OCI-LY1 (cell line): ENCODE data around the gene HFE.
"Not testable (repeated sequence)": the region's sequence is repeated elsewhere in the genome, so short reads cannot be mapped to it uniquely, and the experiment has no call there.

Source experiments
- H2AFZ ChIP-seq: fragments of 200-600 bp; sonication (generic), shearing (Covaris generic); 2 replicates; pipeline ENCODE4 v1.6.0; 2014; ENCODE audit warnings: antibody characterized with exemption, mild to moderate bottlenecking, low read length
- H3F3A ChIP-seq: fragments of 200-600 bp; sonication (generic), shearing (Covaris generic); 2 replicates; pipeline ENCODE4 v1.6.0; 2014; ENCODE audit warnings: mild to moderate bottlenecking, antibody characterized with exemption, low read length, moderate library complexity; ENCODE audit not compliant: insufficient read depth
- H3K27ac ChIP-seq: fragments of 200-600 bp; sonication (generic); 2 replicates; pipeline ENCODE4 v1.5.1; 2014; ENCODE audit warnings: low read length, mixed run types, mild to moderate bottlenecking, low read depth; ENCODE audit not compliant: poor library complexity, severe bottlenecking
- H3K27me3 ChIP-seq: fragments of 200-600 bp; sonication (generic); 2 replicates; pipeline ENCODE4 v1.6.0; 2014; ENCODE audit warnings: antibody characterized with exemption, mild to moderate bottlenecking, low read length, moderate library complexity; ENCODE audit not compliant: insufficient read depth
- H3K36me3 ChIP-seq: fragments of 200-600 bp; sonication (generic); 2 replicates; pipeline ENCODE4 v1.6.1; 2014; ENCODE audit warnings: mild to moderate bottlenecking, antibody characterized with exemption, low read length, moderate library complexity, mixed read lengths; ENCODE audit not compliant: insufficient read depth
- H3K4me1 ChIP-seq: fragments of 200-600 bp; sonication (generic); 2 replicates; pipeline ENCODE4 v1.5.1; 2014; ENCODE audit warnings: mild to moderate bottlenecking, low read length, moderate library complexity; ENCODE audit not compliant: insufficient read depth, severe bottlenecking
- H3K4me2 ChIP-seq: fragments of 200-600 bp; sonication (generic), shearing (Covaris generic); 2 replicates; pipeline ENCODE4 v1.6.1; 2014; ENCODE audit warnings: low read length
- H3K4me3 ChIP-seq: fragments of 200-600 bp; sonication (generic); 2 replicates; pipeline ENCODE4 v1.5.1; 2014; ENCODE audit warnings: low read length, low read depth, mild to moderate bottlenecking, mixed read lengths; ENCODE audit not compliant: poor library complexity, severe bottlenecking
- H3K79me2 ChIP-seq: fragments of 200-600 bp; shearing (Covaris generic); 2 replicates; pipeline ENCODE4 v1.6.1; 2016; ENCODE audit warnings: mixed run types, low read length, mixed read lengths; ENCODE audit not compliant: insufficient read depth
- H3K9ac ChIP-seq: fragments of 200-600 bp; sonication (generic), shearing (Covaris generic); 2 replicates; pipeline ENCODE4 v1.6.1; 2014; ENCODE audit warnings: mild to moderate bottlenecking, low read length, mixed read lengths
- H3K9me2 ChIP-seq: fragments of 200-600 bp; sonication (generic), shearing (Covaris generic); 2 replicates; pipeline ENCODE4 v1.6.1; 2014; ENCODE audit warnings: low read depth, mild to moderate bottlenecking, low read length, mixed read lengths
- H3K9me3 ChIP-seq: fragments of 200-600 bp; shearing (Covaris generic); 2 replicates; pipeline ENCODE4 v1.6.1; 2014; ENCODE audit warnings: low read length, mixed read lengths
- H4K20me1 ChIP-seq: fragments of 200-600 bp; sonication (generic), shearing (Covaris generic); 2 replicates; pipeline ENCODE4 v1.6.0; 2016; ENCODE audit warnings: mild to moderate bottlenecking, low read length; ENCODE audit not compliant: insufficient read depth
- EZH2 ChIP-seq: fragments of 200-600 bp; sonication (generic), shearing (Covaris generic); IDR thresholded peaks from 2 replicates; pipeline ENCODE4 v1.8.0; 2017; ENCODE audit warnings: borderline replicate concordance, mixed run types, mild to moderate bottlenecking, antibody characterized with exemption, low read length, moderate library complexity, mixed read lengths
- TF ChIP-seq, protein P1 (sequence below): fragments of 200-600 bp; sonication (generic), shearing (Covaris generic); IDR thresholded peaks from 2 replicates; pipeline ENCODE4 v1.5.1; 2017; ENCODE audit warnings: mild to moderate bottlenecking, antibody characterized with exemption, low read length, moderate library complexity, mixed read lengths

The HFE gene

DNA sequence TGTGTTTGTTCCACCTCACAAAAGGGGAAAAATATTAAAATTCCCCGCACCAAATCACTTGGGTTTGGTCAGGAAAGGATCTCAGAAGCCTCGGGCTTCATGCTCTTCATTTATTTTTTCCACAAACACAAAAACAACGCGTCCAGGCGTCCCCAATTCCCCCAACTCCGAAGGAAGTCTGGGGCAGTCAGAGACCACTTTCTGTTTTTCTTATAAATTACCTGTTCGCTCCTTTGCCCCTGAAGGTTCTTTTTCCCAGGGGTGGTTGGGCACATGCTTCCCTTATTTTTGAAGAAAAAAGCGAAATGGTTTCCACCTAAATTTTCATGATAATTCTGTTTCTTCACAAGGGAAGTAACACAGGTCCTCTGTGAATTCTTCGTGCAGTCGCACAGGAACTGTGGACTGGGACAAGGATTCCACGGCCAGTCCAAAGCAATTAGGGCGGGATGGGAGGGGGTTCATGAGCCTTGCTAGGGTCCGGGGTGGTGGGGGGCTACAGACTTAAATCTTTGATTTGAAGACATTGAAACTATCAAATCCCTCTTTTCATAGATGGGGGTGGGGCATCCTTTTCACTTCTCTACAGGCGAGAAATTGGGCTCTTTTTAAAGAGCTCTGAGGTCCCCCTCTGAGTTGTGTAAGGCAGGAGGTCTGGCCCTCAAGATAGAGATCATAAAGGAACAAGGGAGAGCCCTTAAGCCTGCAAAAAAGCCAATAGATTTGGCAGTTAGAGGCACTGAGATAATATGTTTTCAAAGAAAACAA, 30.5 kb upstream of the HFE start:
- H3K9me3 ChIP-seq: no peaks in the 10 kb centered on the region
- H3K9ac ChIP-seq: peak overlapping the region; percentile 87
- H3K4me2 ChIP-seq: peak overlapping the region; percentile 72
- peaks cover 39% of the 10 kb centered on the region for H3K4me1 ChIP-seq
- TF ChIP-seq, protein P1, sequence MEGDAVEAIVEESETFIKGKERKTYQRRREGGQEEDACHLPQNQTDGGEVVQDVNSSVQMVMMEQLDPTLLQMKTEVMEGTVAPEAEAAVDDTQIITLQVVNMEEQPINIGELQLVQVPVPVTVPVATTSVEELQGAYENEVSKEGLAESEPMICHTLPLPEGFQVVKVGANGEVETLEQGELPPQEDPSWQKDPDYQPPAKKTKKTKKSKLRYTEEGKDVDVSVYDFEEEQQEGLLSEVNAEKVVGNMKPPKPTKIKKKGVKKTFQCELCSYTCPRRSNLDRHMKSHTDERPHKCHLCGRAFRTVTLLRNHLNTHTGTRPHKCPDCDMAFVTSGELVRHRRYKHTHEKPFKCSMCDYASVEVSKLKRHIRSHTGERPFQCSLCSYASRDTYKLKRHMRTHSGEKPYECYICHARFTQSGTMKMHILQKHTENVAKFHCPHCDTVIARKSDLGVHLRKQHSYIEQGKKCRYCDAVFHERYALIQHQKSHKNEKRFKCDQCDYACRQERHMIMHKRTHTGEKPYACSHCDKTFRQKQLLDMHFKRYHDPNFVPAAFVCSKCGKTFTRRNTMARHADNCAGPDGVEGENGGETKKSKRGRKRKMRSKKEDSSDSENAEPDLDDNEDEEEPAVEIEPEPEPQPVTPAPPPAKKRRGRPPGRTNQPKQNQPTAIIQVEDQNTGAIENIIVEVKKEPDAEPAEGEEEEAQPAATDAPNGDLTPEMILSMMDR: no peak
- no peak for TF ChIP-seq EZH2
- no peak overlapping the region for H2AFZ ChIP-seq
- peak overlapping the region; percentile 99 for H3K27ac ChIP-seq
- peak overlapping the region; percentile 64 for H3K4me3 ChIP-seq
- H3F3A ChIP-seq: no peaks in the 10 kb centered on the region
- no peaks in the 10 kb centered on the region for H4K20me1 ChIP-seq
- H3K79me2 ChIP-seq: no peaks in the 10 kb centered on the region
- no peaks in the 10 kb centered on the region for H3K9me2 ChIP-seq
- no peaks in the 10 kb centered on the region for H3K27me3 ChIP-seq
- H3K36me3 ChIP-seq: no peaks in the 10 kb centered on the region

GRCh38 chr6:26057899-26058298, 29.3 kb upstream of the HFE start:
- H3K9ac ChIP-seq: peak overlapping the region; percentile 87
- H3K4me3 ChIP-seq: no peak overlapping the region
- H3K9me3 ChIP-seq: no peaks in the 10 kb centered on the region
- no peaks in the 10 kb centered on the region for H3F3A ChIP-seq
- H3K4me2 ChIP-seq: peak overlapping the region; percentile 72
- no peaks in the 10 kb centered on the region for H3K27me3 ChIP-seq
- no peaks in the 10 kb centered on the region for H4K20me1 ChIP-seq
- peaks cover 39% of the 10 kb centered on the region for H3K4me1 ChIP-seq
- no peaks in the 10 kb centered on the region for H3K36me3 ChIP-seq
- H2AFZ ChIP-seq: no peak overlapping the region
- TF ChIP-seq EZH2: no peak
- TF ChIP-seq, protein P1: no peak
- no peaks in the 10 kb centered on the region for H3K79me2 ChIP-seq
- H3K27ac ChIP-seq: peak overlapping the region; percentile 99
- no peaks in the 10 kb centered on the region for H3K9me2 ChIP-seq

DNA sequence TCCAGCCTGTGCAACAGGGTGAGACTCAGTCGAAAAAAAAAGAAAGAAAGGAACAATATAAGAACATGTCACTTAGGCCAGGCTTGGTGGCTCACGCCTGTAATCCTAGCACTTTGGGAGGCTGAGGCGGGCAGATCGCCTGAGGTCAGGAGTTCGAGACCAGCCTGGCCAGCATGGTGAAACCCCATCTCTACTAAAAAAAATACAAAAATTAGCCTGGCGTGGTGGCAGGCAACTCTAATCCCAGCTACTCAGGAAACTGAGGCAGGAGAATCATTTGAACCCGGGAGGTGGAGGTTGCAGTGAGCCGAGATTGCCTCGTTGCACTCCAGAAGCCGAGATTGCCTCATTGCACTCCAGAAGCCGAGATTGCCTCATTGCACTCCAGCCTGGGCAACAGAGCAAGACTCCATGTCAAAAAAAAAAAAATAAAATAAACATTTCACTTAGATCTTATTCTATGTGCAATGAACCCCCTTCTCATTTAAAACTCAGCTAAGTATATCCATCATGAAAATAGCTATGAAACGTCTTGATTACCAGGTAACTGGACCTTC, 28.7 kb upstream of the HFE start:
- not testable (repeated sequence) for H3K9ac ChIP-seq, H3K4me3 ChIP-seq, H3K9me2 ChIP-seq, H3K9me3 ChIP-seq, H2AFZ ChIP-seq, H4K20me1 ChIP-seq, H3K27me3 ChIP-seq, H3F3A ChIP-seq, H3K4me2 ChIP-seq, H3K36me3 ChIP-seq, H3K79me2 ChIP-seq
- H3K27ac ChIP-seq: peak overlapping the region; percentile 99
- peaks cover 39% of the 10 kb centered on the region for H3K4me1 ChIP-seq

DNA sequence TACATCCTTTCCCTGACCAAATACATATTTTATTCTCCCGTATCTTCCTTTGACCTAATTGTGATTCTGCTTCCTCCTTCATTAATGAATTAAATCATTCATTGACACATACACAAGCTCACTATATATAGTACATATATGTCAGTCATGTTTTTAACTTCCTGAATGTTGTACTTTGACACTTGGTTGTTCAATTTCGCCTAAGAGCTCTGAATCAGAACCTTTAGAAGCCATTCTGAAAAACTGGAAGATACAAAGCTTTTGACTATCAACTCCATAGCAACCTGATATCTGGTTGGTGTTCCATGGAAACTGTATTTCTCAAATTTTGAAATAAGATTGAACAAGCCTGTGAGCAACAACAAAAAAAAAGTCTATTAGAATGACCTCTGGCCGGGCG, 27.3 kb upstream of the HFE start:
- Histone ChIP-seq H3F3A (no peaks in the 10 kb centered on the region), H3K36me3 (no peaks in the 10 kb centered on the region), H3K9ac (no peak overlapping the region), H3K9me2 (no peaks in the 10 kb centered on the region), H3K27ac (peak overlapping the region; percentile 31), H3K79me2 (no peaks in the 10 kb centered on the region), H2AFZ (no peak overlapping the region), H3K9me3 (no peaks in the 10 kb centered on the region), H3K4me2 (no peak overlapping the region), H3K4me3 (no peak overlapping the region), H3K4me1 (peaks cover 31% of the 10 kb centered on the region), H4K20me1 (no peaks in the 10 kb centered on the region), H3K27me3 (no peaks in the 10 kb centered on the region)
- no peak for TF ChIP-seq EZH2
- TF ChIP-seq, protein P1: no peak
